Fibroblast of lung (primary cell): ENCODE data around the gene CDS1. TPM values are rescaled to one million over a fixed set of nuclear protein-coding genes. Genes with fewer than 3 reads are reported as not detected.

ENCODE experiments used
- DNase-seq, 2 donors: peaks; one replicate each; pipeline versions ENCODE4 v3.0.0 to v3.0.0-alpha.2; 2010; ENCODE audit warnings: low read depth in 2 of 2
- H2AFZ ChIP-seq: 2 replicates; pipeline ENCODE4 v1.5.1; 2012; ENCODE audit warnings: low read length, control low read depth, inconsistent platforms
- H3K27ac ChIP-seq: 2 replicates; pipeline ENCODE4 v1.5.1; 2011; ENCODE audit warnings: low read length, control low read depth; ENCODE audit not compliant: insufficient read depth
- H3K27me3 ChIP-seq: 2 replicates; pipeline ENCODE4 v1.5.1; 2011; ENCODE audit warnings: mild to moderate bottlenecking, low read length; ENCODE audit not compliant: control insufficient read depth, insufficient read depth
- H3K36me3 ChIP-seq: 2 replicates; pipeline ENCODE4 v1.5.1; 2011; ENCODE audit warnings: low read length; ENCODE audit not compliant: control insufficient read depth, insufficient read depth
- H3K4me1 ChIP-seq: 2 replicates; pipeline ENCODE4 v1.5.1; 2011; ENCODE audit warnings: low read length; ENCODE audit not compliant: control insufficient read depth, insufficient read depth; ENCODE audit errors: extremely low read depth
- H3K4me2 ChIP-seq: 2 replicates; pipeline ENCODE4 v1.5.1; 2011; ENCODE audit warnings: low read length, control low read depth; ENCODE audit not compliant: insufficient read depth; ENCODE audit errors: extremely low read depth
- H3K4me3 ChIP-seq, 4 experiments: fragments of 200-600 bp in 1 of 4; sonication (generic) in 1 of 4; replicated peaks in 1 of 4; 2 replicates each; pipeline ENCODE4 v1.5.1; 2011 to 2016; ENCODE audit warnings: low read length in 4 of 4, low read depth in 3 of 4, mild to moderate bottlenecking in 3 of 4, control low read depth in 2 of 4, inconsistent platforms in 1 of 4, mixed read lengths in 1 of 4; ENCODE audit not compliant: insufficient read depth in 1 of 4; ENCODE audit errors: control extremely low read depth in 1 of 4
- H3K79me2 ChIP-seq: 2 replicates; pipeline ENCODE4 v1.5.1; 2012; ENCODE audit warnings: mild to moderate bottlenecking, low read length, inconsistent platforms; ENCODE audit not compliant: control insufficient read depth, insufficient read depth
- H3K9ac ChIP-seq: 2 replicates; pipeline ENCODE4 v1.5.1; 2011; ENCODE audit warnings: mild to moderate bottlenecking, low read length, control low read depth; ENCODE audit not compliant: insufficient read depth
- H3K9me3 ChIP-seq: 2 replicates; pipeline ENCODE4 v1.5.1; 2012; ENCODE audit warnings: low read depth, low read length; ENCODE audit not compliant: control insufficient read depth, insufficient read depth
- H4K20me1 ChIP-seq: 2 replicates; pipeline ENCODE4 v1.5.1; 2011; ENCODE audit warnings: low read length; ENCODE audit not compliant: control insufficient read depth, insufficient read depth; ENCODE audit errors: extremely low read depth
- EZH2 ChIP-seq: IDR thresholded peaks from 2 replicates; pipeline ENCODE4 v1.5.1; 2012; ENCODE audit warnings: low read length, control low read depth, mild to moderate bottlenecking; ENCODE audit errors: missing control alignments
- polyA plus RNA-seq, 2 donors: library from polyadenylated mRNA; depleted of rRNA in 1 of 2; stranded (reverse) in 1 of 2; unstranded in 1 of 2; fragments of >200 nt; gene quantifications; 2 replicates each; pipeline ENCODE4 v1.2.1, GENCODE V29; 2011 to 2012; ENCODE audit warnings: missing spikeins in 1 of 2
- total RNA-seq: library from RNA; depleted of rRNA; stranded (reverse); fragments of >200 nt; gene quantifications from 2 replicates; pipeline ENCODE4 v1.2.1, GENCODE V29; 2014
- TF ChIP-seq, protein P1 (sequence below), 2 donors: IDR thresholded peaks in 1 of 2; conservative IDR thresholded peaks in 1 of 2; 1 replicate in 1 of 2; 2 replicates in 1 of 2; pipeline ENCODE4 v1.5.1; 2011 to 2012; ENCODE audit warnings: low read length in 2 of 2, control low read depth in 1 of 2, inconsistent platforms in 1 of 2, low read depth in 1 of 2, mild to moderate bottlenecking in 1 of 2

Gene CDS1
- total and polyA plus RNA-seq, 2 donors (not counting 1 experiment from before 2014, with no cell fraction given) = 0.08 to 0.33 TPM

DNA sequence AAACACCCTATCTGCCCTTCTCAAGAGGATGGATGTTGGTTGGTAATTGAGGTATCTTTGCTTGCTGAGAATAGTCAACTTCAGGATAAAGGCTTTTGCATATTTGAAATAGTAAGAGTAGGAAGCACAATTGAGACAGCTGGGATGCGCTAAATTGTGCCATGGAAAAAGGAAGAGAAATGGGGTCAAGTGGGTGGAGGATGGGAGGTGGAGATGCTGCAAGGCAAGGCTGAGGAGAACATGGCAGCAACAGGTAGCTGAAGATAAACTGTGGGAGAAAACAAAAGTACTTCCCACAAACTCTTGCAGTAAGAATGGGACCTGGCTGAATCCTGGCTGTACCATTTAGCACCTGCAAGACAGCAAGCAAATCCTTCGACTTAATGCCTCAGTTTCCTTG lies 13.9 kb upstream of the CDS1 start:
- Histone ChIP-seq H3K27me3 (no peaks in the 10 kb centered on the region), H3K9ac (no peak overlapping the region), H3K9me3 (no peaks in the 10 kb centered on the region), H3K36me3 (no peaks in the 10 kb centered on the region), H3K4me3 (no peak overlapping the region), H3K27ac (no peak overlapping the region), H4K20me1 (no peaks in the 10 kb centered on the region), H3K4me2 (no peak overlapping the region), H3K4me1 (no peaks in the 10 kb centered on the region), H3K79me2 (no peaks in the 10 kb centered on the region), H2AFZ (no peak overlapping the region)
- TF ChIP-seq, protein P1, sequence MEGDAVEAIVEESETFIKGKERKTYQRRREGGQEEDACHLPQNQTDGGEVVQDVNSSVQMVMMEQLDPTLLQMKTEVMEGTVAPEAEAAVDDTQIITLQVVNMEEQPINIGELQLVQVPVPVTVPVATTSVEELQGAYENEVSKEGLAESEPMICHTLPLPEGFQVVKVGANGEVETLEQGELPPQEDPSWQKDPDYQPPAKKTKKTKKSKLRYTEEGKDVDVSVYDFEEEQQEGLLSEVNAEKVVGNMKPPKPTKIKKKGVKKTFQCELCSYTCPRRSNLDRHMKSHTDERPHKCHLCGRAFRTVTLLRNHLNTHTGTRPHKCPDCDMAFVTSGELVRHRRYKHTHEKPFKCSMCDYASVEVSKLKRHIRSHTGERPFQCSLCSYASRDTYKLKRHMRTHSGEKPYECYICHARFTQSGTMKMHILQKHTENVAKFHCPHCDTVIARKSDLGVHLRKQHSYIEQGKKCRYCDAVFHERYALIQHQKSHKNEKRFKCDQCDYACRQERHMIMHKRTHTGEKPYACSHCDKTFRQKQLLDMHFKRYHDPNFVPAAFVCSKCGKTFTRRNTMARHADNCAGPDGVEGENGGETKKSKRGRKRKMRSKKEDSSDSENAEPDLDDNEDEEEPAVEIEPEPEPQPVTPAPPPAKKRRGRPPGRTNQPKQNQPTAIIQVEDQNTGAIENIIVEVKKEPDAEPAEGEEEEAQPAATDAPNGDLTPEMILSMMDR (conservative IDR thresholded peaks at IDR 0.05 in 1 of 2, IDR thresholded peaks at IDR 0.05 in 1 of 2; ENCODE audit: low read depth in 1 of 2, low read length in 2 of 2) = no peak
- TF ChIP-seq EZH2 = no peak
- DNase-seq = no peak

DNA sequence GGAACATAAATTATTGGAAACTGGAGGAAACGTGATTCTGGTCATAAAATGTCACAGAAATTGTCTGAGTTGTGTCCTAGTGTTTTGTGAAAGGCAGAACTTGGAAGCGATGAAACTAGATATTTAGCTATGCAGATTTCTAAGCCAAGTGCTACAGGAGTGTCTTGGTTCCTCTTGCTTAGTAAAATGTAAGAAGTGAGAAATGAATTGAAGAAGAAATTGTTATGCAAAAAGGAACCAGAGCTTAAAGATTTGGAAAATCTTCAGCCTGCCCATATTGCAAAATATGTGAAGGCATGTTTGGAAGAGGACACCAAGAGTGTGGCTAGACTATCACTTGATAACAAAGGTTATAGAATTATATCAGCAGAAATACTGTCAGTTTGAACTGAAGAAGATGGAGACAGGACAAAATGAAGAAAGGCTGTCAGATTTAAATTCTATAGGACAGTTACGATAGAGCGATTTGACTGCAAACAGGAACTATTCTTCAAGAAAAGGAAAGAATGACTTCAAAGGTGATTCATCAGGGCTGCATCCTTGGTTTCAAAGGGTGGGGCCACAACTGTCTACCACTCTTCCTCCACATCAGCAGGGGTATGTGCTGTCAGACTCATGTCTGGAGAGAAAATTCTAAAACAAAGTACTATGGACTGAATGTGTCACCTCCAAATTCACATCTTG lies 9.4 kb upstream of the CDS1 start:
- Histone ChIP-seq H3K9me3 (no peaks in the 10 kb centered on the region), H3K4me3 (no peak overlapping the region), H3K36me3 (no peaks in the 10 kb centered on the region), H3K4me1 (no peaks in the 10 kb centered on the region), H3K4me2 (no peak overlapping the region), H3K27ac (no peak overlapping the region), H4K20me1 (no peaks in the 10 kb centered on the region), H2AFZ (no peak overlapping the region), H3K9ac (no peak overlapping the region), H3K27me3 (no peaks in the 10 kb centered on the region), H3K79me2 (no peaks in the 10 kb centered on the region)
- DNase-seq = no peak
- TF ChIP-seq, protein P1 (conservative IDR thresholded peaks at IDR 0.05 in 1 of 2, IDR thresholded peaks at IDR 0.05 in 1 of 2; ENCODE audit: low read depth in 1 of 2, low read length in 2 of 2) = no peak
- TF ChIP-seq EZH2 = no peak

DNA sequence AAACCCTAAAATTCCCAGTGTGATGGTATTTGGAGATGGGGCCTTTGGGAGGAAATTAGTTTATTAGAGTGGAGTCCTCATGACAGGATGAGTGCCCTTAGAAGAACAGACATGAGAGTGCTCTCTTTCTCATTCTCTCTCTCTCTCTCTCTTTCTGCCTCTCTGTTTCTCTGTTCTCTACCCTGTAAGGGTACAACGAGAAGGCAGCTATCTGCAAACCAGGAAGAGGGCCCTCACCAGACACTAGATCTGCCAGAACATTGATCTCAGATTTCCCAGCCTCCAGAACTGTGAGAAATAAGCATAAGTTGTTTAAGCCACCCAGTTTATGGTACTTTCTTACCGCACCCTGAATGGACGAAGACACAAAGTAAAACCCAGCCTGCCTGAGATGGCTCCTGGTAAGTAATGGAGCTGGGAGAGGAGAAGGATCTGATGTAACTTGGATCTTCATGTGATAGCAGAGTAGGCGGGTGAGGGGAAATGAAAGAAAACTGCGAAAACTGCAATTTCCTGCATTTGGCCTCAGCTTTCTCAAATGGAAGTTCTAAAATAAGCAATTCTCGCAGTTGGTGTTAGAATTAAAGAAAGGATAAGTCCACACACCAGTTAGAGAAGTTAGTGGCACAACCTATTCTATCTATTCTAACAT lies 8.7 kb upstream of the CDS1 start:
- Histone ChIP-seq H3K9me3 (no peaks in the 10 kb centered on the region), H3K4me1 (no peaks in the 10 kb centered on the region), H3K27me3 (no peaks in the 10 kb centered on the region), H3K4me2 (no peak overlapping the region), H4K20me1 (no peaks in the 10 kb centered on the region), H3K79me2 (no peaks in the 10 kb centered on the region), H3K36me3 (no peaks in the 10 kb centered on the region), H3K9ac (no peak overlapping the region), H3K4me3 (no peak overlapping the region), H3K27ac (no peak overlapping the region), H2AFZ (no peak overlapping the region)
- TF ChIP-seq EZH2 = no peak
- TF ChIP-seq, protein P1 (conservative IDR thresholded peaks at IDR 0.05 in 1 of 2, IDR thresholded peaks at IDR 0.05 in 1 of 2; ENCODE audit: low read depth in 1 of 2, low read length in 2 of 2) = no peak
- no peak for DNase-seq
